GM23338 (cell line): Measurements from ENCODE around the gene MACF1. TPM values are rescaled to one million over a fixed set of nuclear protein-coding genes. Genes with fewer than 3 reads are reported as not detected.

Experiments
- ATAC-seq: fragments of 200-7000 bp; cut with Tn5 transposase; 3 replicates; pipeline ENCODE4 v1.9.1; 2020
- DNase-seq: peaks from one replicate; pipeline ENCODE4 v3.0.0-alpha.2; 2015; ENCODE audit warnings: low spot score
- H2AFZ ChIP-seq: fragments of 200-600 bp; sonication (generic); 2 replicates; pipeline ENCODE4 v1.8.0; 2016; ENCODE audit warnings: antibody characterized with exemption, mild to moderate bottlenecking, moderate library complexity
- H3F3A ChIP-seq: fragments of 200-600 bp; sonication (generic); replicated peaks from 2 replicates; pipeline ENCODE4 v1.8.0; 2017; ENCODE audit warnings: antibody characterized with exemption, mixed run types, low read depth
- H3K27ac ChIP-seq: fragments of 200-600 bp; sonication (generic); 2 replicates; pipeline ENCODE4 v1.6.1; 2016; ENCODE audit warnings: low read depth
- H3K27me3 ChIP-seq: fragments of 200-600 bp; sonication (generic); 2 replicates; pipeline ENCODE4 v1.8.0; 2016; ENCODE audit warnings: mild to moderate bottlenecking, mixed run types, moderate library complexity; ENCODE audit not compliant: insufficient read depth
- H3K36me3 ChIP-seq: fragments of 200-600 bp; sonication (generic); 2 replicates; pipeline ENCODE4 v1.8.0; 2016; ENCODE audit warnings: mild to moderate bottlenecking; ENCODE audit not compliant: insufficient read depth
- H3K4me1 ChIP-seq: fragments of 200-600 bp; sonication (generic); 2 replicates; pipeline ENCODE4 v1.8.0; 2016; ENCODE audit warnings: mild to moderate bottlenecking, moderate library complexity; ENCODE audit not compliant: insufficient read depth
- H3K4me2 ChIP-seq: fragments of 200-600 bp; sonication (generic); 2 replicates; pipeline ENCODE4 v1.7.1; 2017; ENCODE audit warnings: mixed run types
- H3K4me3 ChIP-seq: fragments of 200-600 bp; sonication (generic); 2 replicates; pipeline ENCODE4 v1.6.1; 2016; ENCODE audit warnings: mixed run types
- H3K79me2 ChIP-seq: fragments of 200-600 bp; sonication (generic); replicated peaks from 2 replicates; pipeline ENCODE4 v1.8.0; 2017; ENCODE audit warnings: mild to moderate bottlenecking; ENCODE audit not compliant: insufficient read depth
- H3K9me2 ChIP-seq: fragments of 200-600 bp; sonication (generic); 2 replicates; pipeline ENCODE4 v1.8.0; 2017; ENCODE audit not compliant: insufficient read depth
- H4K20me1 ChIP-seq: fragments of 200-600 bp; sonication (generic); replicated peaks from 2 replicates; pipeline ENCODE4 v1.8.0; 2017; ENCODE audit warnings: mild to moderate bottlenecking; ENCODE audit not compliant: insufficient read depth
- H3K27ac Mint-ChIP-seq: 2 replicates; pipeline ENCODE4 v1.8.0; 2020; ENCODE audit warnings: inconsistent platforms, mild to moderate bottlenecking, moderate library complexity, mixed read lengths
- H3K27me3 Mint-ChIP-seq: 3 replicates; pipeline ENCODE4 v1.8.0; 2022; ENCODE audit warnings: low read depth, mild to moderate bottlenecking, moderate library complexity, mixed read lengths, inconsistent platforms; ENCODE audit not compliant: insufficient read depth, poor library complexity
- H3K36me3 Mint-ChIP-seq: 3 replicates; pipeline ENCODE4 v1.8.0; 2021; ENCODE audit warnings: low read depth, mild to moderate bottlenecking, inconsistent platforms, moderate library complexity, mixed read lengths
- H3K4me1 Mint-ChIP-seq: 3 replicates; pipeline ENCODE4 v1.8.0; 2020; ENCODE audit warnings: mild to moderate bottlenecking, inconsistent platforms, mixed read lengths
- H3K4me3 Mint-ChIP-seq: 3 replicates; pipeline ENCODE4 v1.8.0; 2021; ENCODE audit warnings: moderate library complexity, mild to moderate bottlenecking, inconsistent platforms, mixed read lengths
- H3K9me3 Mint-ChIP-seq: 3 replicates; pipeline ENCODE4 v1.8.0; 2020; ENCODE audit warnings: moderate library complexity, mild to moderate bottlenecking, inconsistent platforms, mixed read lengths
- CREB1 ChIP-seq: fragments of 250-450 bp; sonication (Bioruptor Pico); IDR thresholded peaks from 2 replicates; pipeline ENCODE4 v1.5.0; 2020; ENCODE audit warnings: low read depth, mild to moderate bottlenecking, moderate library complexity
- EZH2phosphoT487 ChIP-seq: fragments of 200-600 bp; sonication (generic); IDR thresholded peaks from one replicate; pipeline ENCODE4 v1.8.1; 2018; ENCODE audit warnings: antibody characterized with exemption; ENCODE audit not compliant: unreplicated experiment
- NANOG ChIP-seq: IDR thresholded peaks from 2 replicates; pipeline ENCODE4 v1.6.1; 2016; ENCODE audit warnings: antibody characterized with exemption, borderline replicate concordance
- POLR2AphosphoS5 ChIP-seq: IDR thresholded peaks from 2 replicates; pipeline ENCODE4 v1.6.1; 2016; ENCODE audit warnings: antibody characterized with exemption, low read depth
- REST ChIP-seq: IDR thresholded peaks from one replicate; pipeline ENCODE4 v1.6.1; 2018; ENCODE audit warnings: antibody characterized with exemption; ENCODE audit not compliant: unreplicated experiment
- STAT1 ChIP-seq: IDR thresholded peaks from one replicate; pipeline ENCODE4 v1.6.1; 2016; ENCODE audit warnings: antibody characterized with exemption; ENCODE audit not compliant: unreplicated experiment
- ZNF331 ChIP-seq: fragments of 250-450 bp; sonication (Bioruptor Pico); IDR thresholded peaks from 2 replicates; pipeline ENCODE4 v1.5.0; 2020; ENCODE audit warnings: low read depth, mild to moderate bottlenecking, moderate library complexity
- ZNF462 ChIP-seq: fragments of 250-450 bp; sonication (Bioruptor Pico); IDR thresholded peaks from 2 replicates; pipeline ENCODE4 v1.5.0; 2020; ENCODE audit warnings: mild to moderate bottlenecking, moderate library complexity
- polyA plus RNA-seq: library from polyadenylated mRNA; unstranded; fragments of >200 nt; fragmentation: Nextera tagmentation; extraction: Ambion mirVana; gene quantifications from 2 replicates; pipeline ENCODE4 v1.2.1, GENCODE V29; 2016
- total RNA-seq: library from RNA; depleted of rRNA; stranded (reverse); fragments of >200 nt; shearing (Covaris generic); gene quantifications from 2 replicates; pipeline ENCODE4 v1.2.3, GENCODE V29; 2014
- TF ChIP-seq, protein P1 (sequence below): IDR thresholded peaks from 2 replicates; pipeline ENCODE4 v1.6.1; 2016; ENCODE audit warnings: antibody characterized with exemption
- TF ChIP-seq, protein P2 (sequence below), 2 experiments: fragments of 200-600 bp in 1 of 2; sonication (generic) in 1 of 2; conservative IDR thresholded peaks; 2 replicates each; pipeline versions ENCODE4 v1.5.1 to v1.6.1; 2016 to 2017; ENCODE audit warnings: antibody characterized with exemption in 2 of 2, low read depth in 2 of 2, mild to moderate bottlenecking in 2 of 2, moderate library complexity in 1 of 2

MACF1 gene
- total and polyA plus RNA-seq, 2 experiments from 2014 or later = 104 to 399 TPM

- TF ChIP-seq, protein P1, sequence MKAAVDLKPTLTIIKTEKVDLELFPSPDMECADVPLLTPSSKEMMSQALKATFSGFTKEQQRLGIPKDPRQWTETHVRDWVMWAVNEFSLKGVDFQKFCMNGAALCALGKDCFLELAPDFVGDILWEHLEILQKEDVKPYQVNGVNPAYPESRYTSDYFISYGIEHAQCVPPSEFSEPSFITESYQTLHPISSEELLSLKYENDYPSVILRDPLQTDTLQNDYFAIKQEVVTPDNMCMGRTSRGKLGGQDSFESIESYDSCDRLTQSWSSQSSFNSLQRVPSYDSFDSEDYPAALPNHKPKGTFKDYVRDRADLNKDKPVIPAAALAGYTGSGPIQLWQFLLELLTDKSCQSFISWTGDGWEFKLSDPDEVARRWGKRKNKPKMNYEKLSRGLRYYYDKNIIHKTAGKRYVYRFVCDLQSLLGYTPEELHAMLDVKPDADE = no peak
- TF ChIP-seq EZH2phosphoT487 = no peak
- no peak for TF ChIP-seq CREB1 (CRISPR knock-in tag)
- TF ChIP-seq REST = no peak
- TF ChIP-seq, protein P2, sequence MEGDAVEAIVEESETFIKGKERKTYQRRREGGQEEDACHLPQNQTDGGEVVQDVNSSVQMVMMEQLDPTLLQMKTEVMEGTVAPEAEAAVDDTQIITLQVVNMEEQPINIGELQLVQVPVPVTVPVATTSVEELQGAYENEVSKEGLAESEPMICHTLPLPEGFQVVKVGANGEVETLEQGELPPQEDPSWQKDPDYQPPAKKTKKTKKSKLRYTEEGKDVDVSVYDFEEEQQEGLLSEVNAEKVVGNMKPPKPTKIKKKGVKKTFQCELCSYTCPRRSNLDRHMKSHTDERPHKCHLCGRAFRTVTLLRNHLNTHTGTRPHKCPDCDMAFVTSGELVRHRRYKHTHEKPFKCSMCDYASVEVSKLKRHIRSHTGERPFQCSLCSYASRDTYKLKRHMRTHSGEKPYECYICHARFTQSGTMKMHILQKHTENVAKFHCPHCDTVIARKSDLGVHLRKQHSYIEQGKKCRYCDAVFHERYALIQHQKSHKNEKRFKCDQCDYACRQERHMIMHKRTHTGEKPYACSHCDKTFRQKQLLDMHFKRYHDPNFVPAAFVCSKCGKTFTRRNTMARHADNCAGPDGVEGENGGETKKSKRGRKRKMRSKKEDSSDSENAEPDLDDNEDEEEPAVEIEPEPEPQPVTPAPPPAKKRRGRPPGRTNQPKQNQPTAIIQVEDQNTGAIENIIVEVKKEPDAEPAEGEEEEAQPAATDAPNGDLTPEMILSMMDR (conservative IDR thresholded peaks at IDR 0.05; ENCODE audit: low read depth in 2 of 2) = no peak
- no peak for TF ChIP-seq NANOG
Measured at GRCh38 chr1:39321979-39322378, 117.5 kb downstream of the MACF1 start (continued).

- no peak overlapping the region for H3K27ac ChIP-seq
- H3K9me2 ChIP-seq = no peaks in the 10 kb centered on the region
- H3K4me2 ChIP-seq = no peak overlapping the region
- H2AFZ ChIP-seq = no peak overlapping the region
- no peaks in the 10 kb centered on the region for H3K27me3 ChIP-seq
- DNase-seq (no peak), ATAC-seq (no peak)
- Mint-ChIP-seq H3K4me1 (no peaks in the 10 kb centered on the region), H3K27me3 (peaks cover 5% of the 10 kb centered on the region), H3K36me3 (peaks cover 51% of the 10 kb centered on the region), H3K4me3 (no peak overlapping the region), H3K9me3 (no peaks in the 10 kb centered on the region), H3K27ac (no peak overlapping the region)
- H3F3A ChIP-seq = no peaks in the 10 kb centered on the region
- H3K36me3 ChIP-seq = peaks cover 78% of the 10 kb centered on the region
- no peaks in the 10 kb centered on the region for H3K79me2 ChIP-seq
- no peak overlapping the region for H3K4me3 ChIP-seq
- peaks cover 10% of the 10 kb centered on the region; the same call in 1 of the 2 replicates for H4K20me1 ChIP-seq
- no peaks in the 10 kb centered on the region for H3K4me1 ChIP-seq
- TF ChIP-seq ZNF462 (CRISPR knock-in tag) = no peak
- TF ChIP-seq ZNF331 (CRISPR knock-in tag) = no peak
- no peak for TF ChIP-seq CREB1 (CRISPR knock-in tag)
- no peak for TF ChIP-seq STAT1
- TF ChIP-seq POLR2AphosphoS5 = no peak
- no peak for TF ChIP-seq NANOG
Measured at GRCh38 chr1:39322431-39322830, 117.9 kb downstream of the MACF1 start.
